ENCODE data around the gene MASP1.

DNA sequence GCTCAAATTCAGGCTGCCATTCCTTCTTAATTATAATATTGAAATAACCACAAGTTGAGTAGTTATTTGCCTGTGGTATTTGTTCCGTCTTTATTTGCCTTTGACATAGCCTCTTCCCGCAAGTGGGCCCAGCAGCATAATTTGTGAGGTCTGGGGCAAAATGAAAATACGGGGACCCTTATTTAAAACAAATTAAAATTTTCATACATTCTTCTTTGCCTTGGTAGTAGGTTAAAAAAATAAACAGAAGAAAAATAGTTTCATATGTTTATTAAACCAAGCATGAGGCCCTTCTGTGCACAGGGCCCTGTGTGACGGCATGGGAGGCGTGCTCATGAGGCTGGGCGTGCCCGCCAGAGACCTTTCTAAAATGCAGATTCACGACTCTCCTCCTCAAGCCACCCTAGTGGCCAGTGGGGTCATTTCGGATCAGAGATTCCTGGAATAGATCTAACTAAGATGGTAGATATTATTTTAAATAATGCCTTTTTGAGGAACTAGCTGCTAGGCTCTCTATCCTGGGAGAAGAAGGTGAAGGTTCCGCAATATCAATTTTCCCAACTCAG is 35.4 kb downstream of the MASP1 start:
- TF ChIP-seq CTCF (IDR thresholded peaks at IDR 0.05) (no peak), POLR2A (IDR thresholded peaks at IDR 0.05) (no peak)
